T-helper 1 cell treated with Interleukin-12 subunit alpha and Interleukin-12 subunit beta and Interleukin-4 antibody, amounts not matched to agents 30 ng/mL and 1 ng/mL, for 36 hours (primary cell): Measurements from ENCODE around the gene KIF6. TPM values are rescaled to one million over a fixed set of nuclear protein-coding genes. Genes with fewer than 3 reads are reported as not detected.

ENCODE experiments used
- intact Hi-C: fragments of 100-400 bp; cut with micrococcal nuclease; formaldehyde crosslinking; loops from one replicate; pipeline ENCODE4 v1.15.1; 2024
- total RNA-seq: library from RNA; stranded (reverse); gene quantifications from 2 replicates; pipeline ENCODE4 v1.2.3, GENCODE V29; 2022

The KIF6 gene
- total RNA-seq, 1 donor from 2014 or later, result 0.10 TPM

DNA sequence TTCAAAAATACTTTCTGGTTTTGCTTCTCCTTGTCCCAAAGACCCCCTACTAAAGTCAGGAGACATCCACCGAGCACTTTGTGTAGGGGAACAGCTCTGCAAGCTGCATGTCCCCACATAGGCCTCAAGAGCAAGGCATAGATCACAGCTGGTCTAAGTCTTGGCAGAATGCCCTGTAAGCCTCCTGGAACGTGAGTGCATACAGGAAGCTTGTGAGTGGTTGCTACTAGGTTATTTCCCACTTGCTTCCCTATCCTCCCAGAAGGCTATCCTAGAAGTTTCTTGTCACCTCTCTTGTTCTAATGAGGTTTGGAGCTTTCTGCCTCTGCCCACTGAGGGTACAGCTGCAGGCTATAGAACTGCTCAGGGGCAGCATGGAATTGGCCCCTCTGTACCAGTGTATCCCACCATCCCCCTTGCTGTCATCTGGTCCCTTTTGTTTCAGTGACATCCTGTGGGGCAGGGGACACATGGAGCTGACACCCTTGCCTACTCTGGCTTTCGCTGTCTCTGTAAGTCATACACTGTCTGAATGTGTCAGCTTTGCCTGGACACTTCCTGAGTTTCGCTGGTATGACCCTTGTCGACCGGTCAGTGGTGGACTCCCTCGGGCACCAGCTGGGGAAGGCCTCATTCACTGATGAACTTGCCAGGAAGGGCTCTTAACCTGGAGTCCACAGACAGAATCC lies 367.1 kb downstream of the KIF6 start:
- intact Hi-C loops, result no loop called here

DNA sequence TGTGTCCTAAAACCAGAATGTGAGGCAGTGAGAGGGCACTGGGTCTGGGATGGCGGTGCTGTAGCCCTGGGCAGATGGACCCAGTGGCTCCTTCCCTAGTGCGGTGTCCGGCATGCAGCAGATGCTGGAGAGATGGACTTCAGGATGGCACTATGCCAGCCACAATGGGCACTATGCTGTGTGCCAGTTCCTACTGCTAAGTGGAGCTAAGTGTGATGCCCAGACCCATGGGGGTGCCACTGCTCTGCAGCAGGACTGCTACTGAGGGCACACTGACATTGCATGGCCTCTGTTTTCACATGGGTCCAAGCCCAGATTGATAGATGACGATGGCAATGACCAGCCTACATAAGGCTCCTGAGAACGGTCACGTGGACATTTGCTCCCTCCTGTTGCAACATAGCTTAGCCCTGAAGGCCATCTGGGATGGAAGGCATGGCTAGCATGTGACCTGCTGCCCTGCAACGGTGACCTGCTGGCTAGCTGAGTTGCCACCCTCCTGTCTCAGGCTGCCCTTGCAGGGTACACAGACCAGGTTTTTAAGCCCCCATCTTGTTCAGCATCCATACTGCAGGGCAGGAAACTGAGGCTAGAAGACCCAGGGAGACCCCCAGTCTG lies 371.4 kb downstream of the KIF6 start:
- intact Hi-C loops, result no loop called here

DNA sequence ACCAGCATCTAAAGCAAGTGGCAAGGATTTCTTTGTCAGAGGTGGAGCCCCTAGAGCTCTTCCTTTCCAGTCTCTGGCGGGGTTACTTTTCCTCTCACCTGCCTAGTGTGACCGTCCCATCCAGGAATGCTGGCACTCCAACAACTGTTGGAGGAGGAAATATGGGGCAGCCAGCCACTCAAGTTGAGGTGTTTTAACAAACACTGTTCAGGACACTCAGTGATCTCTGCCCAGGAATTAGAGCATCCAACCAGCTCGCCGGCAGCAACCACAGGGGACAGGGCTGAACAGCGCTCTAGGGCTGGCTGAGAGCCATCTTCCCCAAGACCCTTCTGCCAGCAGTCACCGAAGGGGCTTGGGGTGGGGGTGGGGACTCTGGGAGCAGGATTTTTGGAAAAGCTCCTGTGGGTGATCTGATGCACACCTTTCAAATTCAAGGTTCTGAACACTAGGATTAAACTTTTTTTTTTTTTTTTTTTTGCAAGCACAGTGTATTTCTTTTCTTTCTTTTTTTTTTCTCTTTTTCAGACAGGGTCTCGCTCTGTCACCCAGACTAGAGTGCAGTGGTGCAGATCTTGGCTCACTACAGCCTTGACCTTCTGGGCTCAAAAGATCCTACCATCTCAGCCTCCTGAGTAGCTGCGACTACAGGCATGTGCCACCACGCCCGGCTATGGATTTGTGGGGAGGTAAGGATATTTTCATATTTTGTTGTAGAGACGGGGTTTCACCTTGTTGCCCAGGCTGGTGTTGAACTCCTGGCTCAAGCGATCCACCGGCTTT lies 374.3 kb downstream of the KIF6 start:
- intact Hi-C loops, result no loop called here

DNA sequence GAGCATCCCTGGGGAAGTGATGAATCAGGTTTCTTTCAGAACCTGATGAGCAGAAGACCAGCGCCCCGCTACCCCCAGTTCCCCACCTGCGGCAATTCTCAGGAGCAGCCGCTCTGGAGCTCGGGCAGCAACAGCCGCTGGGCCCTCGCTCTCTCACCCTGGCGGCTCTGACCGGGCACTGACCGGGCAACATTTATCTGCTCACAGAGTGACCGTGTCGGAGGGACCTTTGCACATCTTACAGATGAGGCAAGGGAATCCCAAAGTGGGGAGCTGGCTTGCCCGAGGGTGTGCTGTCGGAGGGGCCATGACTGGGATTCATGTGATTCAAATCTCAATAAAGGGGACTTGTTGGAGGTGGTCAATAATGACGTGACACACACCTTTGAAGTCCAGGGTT lies 376.5 kb downstream of the KIF6 start:
- intact Hi-C loops, result loop anchor here (1.0 kb wide), 1 partner anchor 1564 kb away; no protein-coding TSS in a partner anchor

DNA sequence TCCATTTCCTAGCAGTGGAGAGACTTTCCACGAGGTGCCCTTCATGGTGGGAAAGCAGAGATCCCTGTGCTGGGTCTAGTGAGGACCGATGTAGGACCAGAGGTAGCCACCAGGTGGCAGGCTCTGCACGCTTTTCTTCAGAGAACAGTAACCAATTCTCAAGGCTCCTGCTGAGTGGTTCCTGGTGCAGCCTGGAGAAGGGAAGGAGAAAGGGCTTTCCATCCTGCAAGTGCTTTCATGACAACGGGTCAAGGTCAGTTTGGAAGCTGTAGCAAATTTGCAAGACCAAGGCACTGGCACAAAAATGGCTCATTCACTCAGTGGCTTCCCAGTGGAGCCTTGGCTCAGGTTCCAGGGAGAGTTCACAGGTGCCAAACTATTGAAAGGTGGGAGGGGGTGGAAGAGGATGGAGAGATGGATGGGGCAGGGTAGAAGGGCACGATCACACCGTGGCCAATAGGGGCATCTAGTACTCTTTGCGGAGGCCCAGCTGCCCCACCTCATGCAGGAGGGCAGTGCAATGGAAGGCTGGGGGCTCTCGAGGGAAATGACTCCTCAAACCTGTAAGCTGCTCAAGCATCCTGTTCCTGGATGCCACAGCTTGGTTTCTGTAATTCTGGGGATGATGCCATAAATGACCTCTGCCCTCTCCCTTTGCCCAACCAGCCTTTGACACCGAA lies 377.2 kb downstream of the KIF6 start:
- intact Hi-C loops, result loop anchor here (1.0 kb wide), 2 partner anchors 960 to 1564 kb away; no protein-coding TSS in a partner anchor

DNA sequence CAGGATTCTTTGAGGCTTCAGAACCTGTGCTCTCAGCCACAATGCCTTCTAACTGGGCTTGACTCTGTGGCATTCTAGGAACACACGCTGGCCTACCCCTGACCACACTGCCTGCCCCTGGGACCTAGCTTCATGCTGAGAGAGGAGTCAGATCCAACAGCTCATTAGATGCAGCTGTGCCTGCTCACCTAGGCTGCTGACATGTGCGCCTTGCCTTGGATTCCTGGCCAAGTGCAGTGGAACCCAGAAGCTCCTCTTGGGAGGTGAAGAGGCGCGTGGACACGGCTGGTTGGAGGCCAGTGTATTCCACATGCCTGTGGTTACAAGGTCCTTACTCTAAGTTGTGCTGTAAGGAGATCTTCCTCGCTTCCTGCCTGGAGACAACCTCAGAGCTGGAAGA lies 378.0 kb downstream of the KIF6 start:
- intact Hi-C loops, result loop anchor here (1.0 kb wide), 1 partner anchor 961 kb away; no protein-coding TSS in a partner anchor

DNA sequence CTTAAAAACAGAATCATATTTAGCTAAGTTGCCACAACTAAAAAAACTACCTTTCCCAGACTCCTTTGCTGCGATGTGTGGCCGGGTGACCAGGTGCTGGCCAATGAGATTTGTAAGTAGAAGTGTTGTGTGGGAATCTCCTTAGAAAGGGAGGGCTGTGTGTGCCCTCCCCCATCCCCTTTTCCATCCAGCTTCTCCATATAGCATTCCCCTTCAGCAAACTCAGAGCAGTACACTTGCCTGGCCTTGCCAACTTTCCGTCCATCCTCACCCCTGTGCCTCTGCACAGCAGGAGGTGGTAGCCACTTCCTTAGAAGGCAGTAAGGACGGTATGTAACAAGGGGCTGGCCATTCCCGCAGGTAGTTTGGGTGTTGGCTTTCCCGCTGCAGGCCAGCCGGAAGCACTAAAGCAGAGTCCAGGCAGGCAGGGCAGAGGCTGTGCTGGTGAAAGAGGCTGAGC lies 380.4 kb downstream of the KIF6 start:
- intact Hi-C loops, result no loop called here

DNA sequence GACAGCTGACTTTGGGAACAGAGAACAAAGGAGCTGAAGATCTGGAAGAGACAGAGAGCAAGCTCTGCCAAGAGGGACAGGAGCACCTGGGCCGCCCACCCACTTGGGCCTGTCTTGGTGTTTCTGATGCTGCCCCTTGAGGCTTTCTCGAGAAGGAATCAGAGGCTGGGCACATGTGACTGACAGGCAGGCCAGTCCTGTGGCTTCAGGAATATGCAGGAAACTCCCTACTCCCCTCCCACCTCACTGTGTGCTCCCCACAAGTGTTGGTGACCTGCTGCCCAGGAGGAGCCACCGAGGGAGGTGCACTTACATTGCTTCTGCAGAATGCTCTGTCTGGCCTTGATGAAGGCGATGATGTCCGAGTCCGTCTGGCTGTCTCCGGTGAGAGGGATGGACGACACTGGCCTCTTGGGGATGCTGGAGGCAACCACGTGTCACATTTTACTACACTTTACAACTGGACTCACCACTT lies 381.8 kb downstream of the KIF6 start:
- intact Hi-C loops, result no loop called here

DNA sequence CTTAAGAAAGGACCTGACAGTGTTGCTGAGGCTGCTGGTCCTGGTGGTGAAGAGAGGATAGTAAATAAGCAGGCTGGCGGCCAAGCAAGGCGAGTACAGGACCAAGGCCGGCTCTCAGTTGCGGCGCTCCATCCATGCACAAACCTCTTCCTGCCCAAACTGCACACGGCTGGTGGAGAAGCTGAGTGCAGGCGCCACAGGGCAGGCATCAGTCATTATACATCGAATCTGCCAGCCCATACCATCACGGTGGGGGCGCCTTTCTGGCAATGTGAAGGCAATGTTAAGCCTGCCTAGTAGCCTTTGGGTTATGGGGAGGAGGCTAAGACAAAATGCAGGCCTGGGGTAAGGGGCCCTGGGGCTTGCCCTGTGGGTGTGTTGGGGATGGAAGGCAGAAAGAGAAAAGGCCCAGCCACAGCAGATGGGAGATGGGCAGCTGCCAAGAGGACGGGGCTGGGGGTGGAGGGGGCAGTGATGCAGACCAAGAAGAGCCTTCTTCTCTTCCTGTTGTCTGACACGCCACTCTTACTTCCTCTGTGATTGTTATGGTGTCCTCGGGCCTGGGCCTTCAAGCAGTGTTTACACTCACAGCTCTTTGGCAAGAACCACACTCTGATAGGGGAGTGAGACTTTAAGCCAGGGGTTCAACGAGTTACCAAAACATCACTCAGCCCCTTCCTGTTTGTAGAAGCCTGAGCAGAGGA lies 382.4 kb downstream of the KIF6 start:
- intact Hi-C loops, result no loop called here

DNA sequence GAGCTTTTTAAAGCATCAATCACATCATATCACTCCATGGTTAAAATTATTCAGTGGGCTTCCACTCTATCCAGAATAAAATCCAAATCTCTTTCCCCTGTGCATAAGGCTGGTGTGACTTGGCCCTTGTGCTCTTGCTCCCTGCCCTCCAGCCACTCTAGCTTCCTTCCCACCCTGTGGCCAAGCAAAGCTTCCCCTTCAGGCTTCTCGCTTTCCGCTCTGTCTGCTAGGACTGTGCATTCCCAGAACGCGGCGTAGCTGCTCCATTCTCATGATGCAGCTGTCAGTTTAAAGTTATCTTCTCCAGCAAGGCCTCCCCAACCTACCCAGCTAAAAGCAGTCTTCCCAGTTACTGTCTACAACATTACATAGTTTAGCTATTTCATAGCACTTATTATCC lies 383.3 kb downstream of the KIF6 start:
- intact Hi-C loops, result no loop called here

DNA sequence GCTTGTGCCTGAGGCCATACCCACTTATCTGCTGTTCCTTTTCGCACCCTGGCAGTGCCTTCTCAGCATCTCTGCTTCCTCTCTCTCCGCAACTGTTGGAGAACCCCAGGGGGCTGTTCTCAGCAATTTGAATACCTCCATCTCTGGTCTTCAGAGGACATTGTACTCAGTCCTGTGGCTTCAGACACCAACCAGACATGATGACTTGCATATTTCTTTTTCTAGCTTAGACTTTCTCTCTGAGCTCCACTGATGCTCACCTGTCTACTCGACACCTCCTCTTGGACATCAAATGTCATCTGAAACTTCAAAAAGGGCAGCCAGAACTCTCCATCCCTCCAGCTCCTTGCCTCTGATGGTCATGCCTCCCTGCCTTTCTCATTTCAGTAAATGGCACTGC lies 383.9 kb downstream of the KIF6 start:
- intact Hi-C loops, result no loop called here

DNA sequence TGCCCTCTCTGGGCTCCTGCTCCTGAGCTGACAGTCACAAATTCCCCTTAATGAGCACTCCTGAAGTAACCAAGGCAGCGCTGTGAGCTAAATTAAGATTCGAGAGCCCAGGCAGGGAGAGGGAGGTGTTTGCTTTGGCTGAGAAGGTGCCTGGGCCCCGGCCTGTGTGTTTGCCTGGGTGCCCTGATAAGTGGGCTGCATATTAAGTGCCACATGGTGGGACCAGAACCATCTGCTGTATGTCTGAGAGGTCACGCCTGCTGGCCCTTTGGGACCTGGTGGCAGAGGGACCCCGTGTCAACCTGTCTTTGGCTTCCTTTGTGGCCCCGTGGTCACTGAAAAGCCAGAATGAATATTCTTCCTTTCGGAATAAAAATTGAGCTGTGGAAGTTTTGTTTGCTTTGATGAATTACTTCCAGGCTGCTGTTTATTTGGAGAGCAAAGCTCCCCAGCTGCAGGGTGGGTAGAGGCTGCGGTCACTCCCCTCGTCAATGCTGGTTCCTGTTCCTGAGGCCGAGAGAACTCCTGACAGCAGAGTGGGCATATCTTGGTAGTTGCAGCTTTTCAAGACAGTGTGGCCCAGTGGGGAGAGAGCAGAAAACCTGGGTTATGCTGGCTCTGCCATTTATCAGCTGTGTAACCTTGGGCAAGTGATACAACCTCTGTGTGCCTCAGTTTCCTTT lies 385.2 kb downstream of the KIF6 start:
- intact Hi-C loops, result no loop called here

DNA sequence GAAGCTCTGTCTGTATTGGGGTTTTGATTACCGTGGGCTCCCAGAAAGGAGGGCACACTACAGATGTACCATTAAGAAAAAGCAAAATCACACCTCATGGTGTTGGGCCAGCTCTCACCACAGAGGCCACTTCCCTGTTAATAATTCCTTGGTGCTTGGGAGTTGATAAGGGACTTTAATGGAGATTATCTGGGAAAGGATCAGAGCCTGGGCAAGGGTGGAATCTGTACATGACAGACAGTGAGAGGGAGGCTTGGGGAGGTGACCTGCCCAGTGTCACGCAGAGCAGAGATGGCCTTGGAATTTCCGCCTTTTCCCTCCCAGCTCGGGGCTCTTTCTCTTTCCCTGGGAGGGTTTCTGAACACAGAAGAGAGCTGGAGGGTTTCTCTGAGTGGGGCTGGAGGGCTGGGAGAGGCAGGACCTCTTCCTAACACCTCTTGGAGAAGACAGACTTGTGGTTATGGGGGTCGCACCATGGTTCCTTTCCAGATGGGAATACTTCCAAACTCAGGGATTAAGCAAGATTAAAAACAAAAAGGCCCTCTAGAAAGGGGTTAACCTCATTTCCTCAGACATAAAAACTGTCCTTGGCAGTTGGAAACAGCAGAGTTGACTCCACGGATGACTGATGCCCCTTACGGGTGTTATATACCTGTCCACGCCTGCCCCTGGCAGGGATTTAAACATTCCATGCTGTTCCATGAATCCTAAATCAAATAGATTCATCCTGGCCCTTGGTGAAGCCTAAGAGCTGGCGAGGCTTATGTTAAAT lies 385.9 kb downstream of the KIF6 start:
- intact Hi-C loops, result no loop called here

DNA sequence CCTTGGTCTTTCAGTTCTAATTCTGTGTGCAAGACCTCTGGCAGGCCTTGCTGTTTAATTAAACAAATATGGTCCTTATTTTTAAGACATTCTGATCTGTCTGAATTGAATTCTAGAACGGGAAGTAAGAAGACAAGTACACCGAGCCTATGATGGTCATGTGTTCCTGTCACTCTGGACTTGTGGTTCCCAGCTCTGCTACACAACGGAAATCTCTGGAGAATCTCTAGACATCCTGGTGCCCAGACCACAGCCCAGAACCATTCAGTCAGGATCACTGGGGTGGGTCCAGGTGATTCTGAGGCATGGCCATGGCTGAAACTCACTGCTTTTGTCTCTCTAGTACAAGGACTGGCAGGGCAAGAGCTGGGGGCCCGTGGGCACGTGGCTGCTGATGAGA lies 386.8 kb downstream of the KIF6 start:
- intact Hi-C loops, result no loop called here

DNA sequence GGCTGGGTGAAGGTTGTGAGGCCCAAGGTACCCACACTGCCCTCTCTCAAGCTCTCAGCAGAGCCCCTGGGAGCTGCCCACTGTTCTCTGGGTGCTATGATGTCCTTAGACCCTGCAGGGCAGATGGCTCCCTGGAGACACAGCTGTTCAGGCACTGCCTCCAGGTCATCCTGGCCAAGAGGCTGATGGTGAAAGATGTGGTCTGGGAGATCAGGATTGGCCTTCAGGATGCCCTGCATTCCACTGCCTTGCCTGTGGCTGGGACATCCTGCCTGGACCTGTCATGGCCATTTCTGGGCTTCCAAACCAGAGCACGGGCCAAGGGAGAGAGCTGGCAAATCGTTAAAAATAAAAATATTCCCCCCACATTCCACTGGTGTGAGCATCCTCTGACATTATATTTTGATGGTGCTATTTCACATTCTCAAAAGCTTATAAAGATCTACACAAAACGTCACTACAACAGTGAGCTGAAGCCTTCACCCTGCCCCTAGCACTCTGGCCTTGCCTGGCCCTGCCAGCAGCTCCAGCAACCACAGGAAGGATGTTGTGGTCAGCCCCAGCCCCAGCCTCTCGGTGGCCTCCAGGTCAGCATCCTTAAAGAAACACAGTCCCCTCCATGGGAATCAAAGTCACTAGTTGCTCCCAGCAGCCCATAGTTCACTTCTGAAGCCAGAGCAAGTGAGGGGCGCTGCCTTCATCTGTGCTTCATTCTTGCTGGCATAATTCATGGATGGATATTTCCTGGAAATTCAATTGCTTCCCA lies 389.2 kb downstream of the KIF6 start:
- intact Hi-C loops, result no loop called here

DNA sequence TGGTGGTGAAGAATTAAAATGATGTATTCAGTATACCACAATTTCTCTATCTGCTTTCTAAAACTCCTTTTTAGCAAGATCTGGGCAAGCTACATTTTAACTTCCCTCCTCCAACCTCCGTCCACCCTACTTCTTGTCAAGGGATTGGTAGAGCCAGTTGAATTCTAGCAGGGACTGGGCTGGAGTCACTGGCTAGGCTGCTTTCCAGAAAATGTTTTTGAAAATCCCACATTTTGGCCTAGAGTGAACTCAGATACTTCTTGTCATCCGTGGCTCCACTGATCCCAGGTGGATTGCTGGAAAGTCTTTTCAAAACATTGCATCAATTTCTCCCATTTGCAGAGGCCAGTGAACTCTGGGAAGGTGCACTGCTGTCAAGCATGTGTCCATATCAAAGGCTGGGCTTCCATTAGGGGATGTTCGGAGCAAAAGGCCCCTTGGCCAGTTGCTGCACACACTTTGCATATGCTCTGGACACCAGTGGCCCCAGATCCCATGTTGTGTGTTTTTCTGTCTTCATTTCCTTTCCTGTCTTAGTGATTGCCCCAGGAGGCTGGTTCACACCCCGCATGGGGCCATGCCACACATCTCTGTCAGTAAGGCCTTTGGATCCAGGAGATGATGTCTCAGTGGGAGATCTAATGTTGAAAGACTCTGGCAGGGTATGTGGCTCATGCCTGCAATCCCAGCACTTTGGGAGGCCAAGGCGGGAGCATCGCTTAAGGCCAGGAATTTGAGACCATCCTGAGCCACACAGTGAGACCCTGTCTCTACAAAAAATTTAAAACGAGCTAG lies 391.4 kb downstream of the KIF6 start:
- intact Hi-C loops, result no loop called here

DNA sequence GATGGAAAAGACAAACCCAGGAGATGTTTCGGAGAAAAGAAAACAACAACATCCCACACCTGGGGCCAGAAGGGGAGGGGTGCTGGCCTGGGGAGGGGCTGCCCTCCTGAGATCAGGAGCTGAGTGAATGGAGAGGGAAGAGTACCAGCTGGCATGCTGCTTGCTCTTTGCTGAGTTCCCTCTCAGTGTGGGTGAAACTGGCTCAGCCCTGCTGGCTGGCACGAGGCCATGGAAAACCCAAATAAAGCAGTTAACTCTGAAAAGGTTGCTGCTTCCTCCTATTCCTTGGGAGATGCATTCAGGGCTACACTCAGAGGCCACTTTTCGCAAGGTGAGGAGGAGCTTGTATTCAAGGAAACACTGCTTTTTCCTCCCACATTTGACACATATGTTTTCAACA lies 394.7 kb downstream of the KIF6 start:
- intact Hi-C loops, result no loop called here

DNA sequence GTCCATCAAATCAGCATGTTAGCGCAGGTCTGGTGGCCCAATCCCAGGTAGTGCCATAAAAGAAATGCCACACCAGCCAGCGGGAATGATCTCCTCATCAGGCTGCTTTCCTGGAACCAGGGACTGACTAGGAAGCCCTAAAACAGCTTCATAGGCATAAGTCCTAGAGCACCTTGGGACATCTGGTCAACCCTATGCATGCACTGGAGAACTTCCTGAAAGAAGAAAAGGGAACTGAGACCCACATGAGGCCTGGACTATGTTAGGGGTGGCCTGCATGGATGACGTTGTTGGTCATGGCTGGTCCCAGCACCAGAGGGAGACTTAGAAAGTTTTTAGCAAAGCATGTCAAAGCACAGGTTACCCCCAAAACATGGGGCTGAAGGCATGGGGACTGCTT lies 395.2 kb downstream of the KIF6 start:
- intact Hi-C loops, result no loop called here
